Midbrain (tissue), 1 donor: Measurements from ENCODE around the gene SYVN1.
A peak's percentile ranks its signal among the peaks of the same experiment; 100 is the strongest.

Source experiments
- DNase-seq: peaks from one replicate; lab custom pipeline; 2025; lab: John Stamatoyannopoulos, UW

Gene SYVN1

GRCh38 chr11:65087827-65088226 is 46.5 kb downstream of the SYVN1 start:
- no peak for DNase-seq

GRCh38 chr11:65087216-65087615 is 47.1 kb downstream of the SYVN1 start:
- no peak for DNase-seq

- DNase-seq: no peak
Observed at GRCh38 chr11:65086809-65087208, 47.5 kb downstream of the SYVN1 start.

- DNase-seq: no peak
Observed at GRCh38 chr11:65085446-65085845, 48.9 kb downstream of the SYVN1 start.

GRCh38 chr11:65084598-65085375 is 49.5 kb downstream of the SYVN1 start:
- no peak for DNase-seq

- peak; percentile 97 for DNase-seq
Observed at GRCh38 chr11:65083834-65084597, 50.3 kb downstream of the SYVN1 start, which contains the start of the genes CDCA5 and ZFPL1. CDCA5 (minus strand) TSS chr11:65084040; CDS start chr11:65083978, 62 bp downstream. ZFPL1 (plus strand) TSS chr11:65084222; CDS start chr11:65084699, 477 bp downstream.

GRCh38 chr11:65083134-65083833 is 51.0 kb downstream of the SYVN1 start:
- DNase-seq: no peak

GRCh38 chr11:65078786-65079342 is 55.5 kb downstream of the SYVN1 start:
- no peak for DNase-seq

GRCh38 chr11:65078151-65078550 is 56.2 kb downstream of the SYVN1 start:
- DNase-seq: no peak

- no peak for DNase-seq
Observed at GRCh38 chr11:65077451-65077850, 56.9 kb downstream of the SYVN1 start.
